Loucy (cell line): Measurements from ENCODE around the gene KRTAP1-3.
"Not testable (repeated sequence)": the region's sequence is repeated elsewhere in the genome, so short reads cannot be mapped to it uniquely, and the experiment has no call there.

Source experiments
- H2AFZ ChIP-seq: fragments of 200-600 bp; sonication (generic); 2 replicates; pipeline ENCODE4 v1.6.0; 2016; ENCODE audit warnings: antibody characterized with exemption, mild to moderate bottlenecking, low read length, moderate library complexity
- H3F3A ChIP-seq: fragments of 200-600 bp; 2 replicates; pipeline ENCODE4 v1.6.0; 2016; ENCODE audit warnings: antibody characterized with exemption, low read depth, mild to moderate bottlenecking
- H3K27me3 ChIP-seq: fragments of 200-600 bp; sonication (generic); 2 replicates; pipeline ENCODE4 v1.6.1; 2014; ENCODE audit warnings: low read length, mild to moderate bottlenecking; ENCODE audit not compliant: insufficient read depth, poor library complexity, severe bottlenecking
- H3K36me3 ChIP-seq: fragments of 200-600 bp; sonication (generic); 2 replicates; pipeline ENCODE4 v1.6.1; 2016; ENCODE audit warnings: low read length; ENCODE audit not compliant: insufficient read depth
- H3K4me1 ChIP-seq: fragments of 200-600 bp; sonication (generic); 2 replicates; pipeline ENCODE4 v1.5.1; 2014; ENCODE audit warnings: low read length, mild to moderate bottlenecking; ENCODE audit not compliant: insufficient read depth, poor library complexity, severe bottlenecking
- H3K4me2 ChIP-seq: fragments of 200-600 bp; sonication (generic); 2 replicates; pipeline ENCODE4 v1.6.0; 2014; ENCODE audit warnings: antibody characterized with exemption, low read length, low read depth, mild to moderate bottlenecking; ENCODE audit not compliant: poor library complexity, severe bottlenecking
- H3K4me3 ChIP-seq: fragments of 200-600 bp; sonication (generic); 2 replicates; pipeline ENCODE4 v1.5.1; 2014; ENCODE audit warnings: low read length, mild to moderate bottlenecking, mixed read lengths; ENCODE audit not compliant: poor library complexity, severe bottlenecking
- H3K79me2 ChIP-seq: fragments of 200-600 bp; sonication (generic); 2 replicates; pipeline ENCODE4 v1.6.1; 2014; ENCODE audit warnings: low read length; ENCODE audit not compliant: insufficient read depth
- H3K9ac ChIP-seq: fragments of 200-600 bp; sonication (generic); 2 replicates; pipeline ENCODE4 v1.6.0; 2014; ENCODE audit warnings: mild to moderate bottlenecking, low read depth, low read length, moderate library complexity; ENCODE audit not compliant: poor library complexity, severe bottlenecking
- H3K9me2 ChIP-seq: fragments of 200-600 bp; sonication (generic); replicated peaks from 2 replicates; pipeline ENCODE4 v1.6.1; 2016; ENCODE audit warnings: low read depth, low read length, mixed read lengths
- H3K9me3 ChIP-seq: fragments of 200-600 bp; sonication (generic); 2 replicates; pipeline ENCODE4 v1.6.1; 2014; ENCODE audit warnings: mild to moderate bottlenecking, antibody characterized with exemption, low read length, low read depth; ENCODE audit not compliant: insufficient read depth
- H4K20me1 ChIP-seq: fragments of 200-600 bp; sonication (generic); 2 replicates; pipeline ENCODE4 v1.6.0; 2014; ENCODE audit warnings: antibody characterized with exemption, low read length, mild to moderate bottlenecking; ENCODE audit not compliant: insufficient read depth, poor library complexity, severe bottlenecking
- EZH2phosphoT487 ChIP-seq: fragments of 200-600 bp; IDR thresholded peaks from 2 replicates; pipeline ENCODE4 v1.6.1; 2018; ENCODE audit warnings: antibody characterized with exemption, mild to moderate bottlenecking, moderate library complexity, borderline replicate concordance
- TF ChIP-seq, protein P1 (sequence below): fragments of 200-600 bp; sonication (generic); conservative IDR thresholded peaks from 2 replicates; pipeline ENCODE4 v1.5.1; 2014; ENCODE audit warnings: mild to moderate bottlenecking, antibody characterized with exemption, low read length

Gene KRTAP1-3

DNA sequence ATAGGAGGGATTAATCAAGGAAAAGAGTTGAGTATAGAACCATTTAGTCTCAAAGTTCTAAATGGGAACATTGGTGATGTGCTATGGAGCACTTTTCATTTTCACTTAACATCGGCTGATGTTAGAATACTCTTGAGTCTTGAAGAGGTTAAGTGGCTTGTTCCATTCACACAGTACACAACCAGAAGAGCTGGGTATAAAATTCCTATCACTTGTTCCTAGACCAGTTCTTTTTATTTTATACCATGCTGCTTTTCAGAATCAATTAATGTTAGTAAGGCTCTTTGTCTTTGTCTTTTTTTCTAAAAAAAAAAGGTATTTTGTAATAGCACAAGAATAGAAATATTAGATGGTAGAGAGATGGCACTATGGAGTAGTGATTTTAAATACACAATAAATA, 8.3 kb upstream of the KRTAP1-3 start:
- H2AFZ ChIP-seq: no peak overlapping the region
- H3K9me3 ChIP-seq: no peaks in the 10 kb centered on the region
- H3F3A ChIP-seq: 0 out of 2 replicates have a peak, but pooled peaks cover 6% of the 10 kb centered on the region
- H3K9ac ChIP-seq: no peak overlapping the region
- no peak overlapping the region for H3K4me2 ChIP-seq
- H3K9me2 ChIP-seq: no peaks in the 10 kb centered on the region
- H3K4me3 ChIP-seq: no peak overlapping the region
- no peaks in the 10 kb centered on the region for H3K36me3 ChIP-seq
- H4K20me1 ChIP-seq: no peaks in the 10 kb centered on the region
- H3K27me3 ChIP-seq: peaks cover 37% of the 10 kb centered on the region
- H3K79me2 ChIP-seq: no peaks in the 10 kb centered on the region
- H3K4me1 ChIP-seq: peaks cover 5% of the 10 kb centered on the region
- TF ChIP-seq, protein P1, sequence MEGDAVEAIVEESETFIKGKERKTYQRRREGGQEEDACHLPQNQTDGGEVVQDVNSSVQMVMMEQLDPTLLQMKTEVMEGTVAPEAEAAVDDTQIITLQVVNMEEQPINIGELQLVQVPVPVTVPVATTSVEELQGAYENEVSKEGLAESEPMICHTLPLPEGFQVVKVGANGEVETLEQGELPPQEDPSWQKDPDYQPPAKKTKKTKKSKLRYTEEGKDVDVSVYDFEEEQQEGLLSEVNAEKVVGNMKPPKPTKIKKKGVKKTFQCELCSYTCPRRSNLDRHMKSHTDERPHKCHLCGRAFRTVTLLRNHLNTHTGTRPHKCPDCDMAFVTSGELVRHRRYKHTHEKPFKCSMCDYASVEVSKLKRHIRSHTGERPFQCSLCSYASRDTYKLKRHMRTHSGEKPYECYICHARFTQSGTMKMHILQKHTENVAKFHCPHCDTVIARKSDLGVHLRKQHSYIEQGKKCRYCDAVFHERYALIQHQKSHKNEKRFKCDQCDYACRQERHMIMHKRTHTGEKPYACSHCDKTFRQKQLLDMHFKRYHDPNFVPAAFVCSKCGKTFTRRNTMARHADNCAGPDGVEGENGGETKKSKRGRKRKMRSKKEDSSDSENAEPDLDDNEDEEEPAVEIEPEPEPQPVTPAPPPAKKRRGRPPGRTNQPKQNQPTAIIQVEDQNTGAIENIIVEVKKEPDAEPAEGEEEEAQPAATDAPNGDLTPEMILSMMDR: no peak
- TF ChIP-seq EZH2phosphoT487: no peak

DNA sequence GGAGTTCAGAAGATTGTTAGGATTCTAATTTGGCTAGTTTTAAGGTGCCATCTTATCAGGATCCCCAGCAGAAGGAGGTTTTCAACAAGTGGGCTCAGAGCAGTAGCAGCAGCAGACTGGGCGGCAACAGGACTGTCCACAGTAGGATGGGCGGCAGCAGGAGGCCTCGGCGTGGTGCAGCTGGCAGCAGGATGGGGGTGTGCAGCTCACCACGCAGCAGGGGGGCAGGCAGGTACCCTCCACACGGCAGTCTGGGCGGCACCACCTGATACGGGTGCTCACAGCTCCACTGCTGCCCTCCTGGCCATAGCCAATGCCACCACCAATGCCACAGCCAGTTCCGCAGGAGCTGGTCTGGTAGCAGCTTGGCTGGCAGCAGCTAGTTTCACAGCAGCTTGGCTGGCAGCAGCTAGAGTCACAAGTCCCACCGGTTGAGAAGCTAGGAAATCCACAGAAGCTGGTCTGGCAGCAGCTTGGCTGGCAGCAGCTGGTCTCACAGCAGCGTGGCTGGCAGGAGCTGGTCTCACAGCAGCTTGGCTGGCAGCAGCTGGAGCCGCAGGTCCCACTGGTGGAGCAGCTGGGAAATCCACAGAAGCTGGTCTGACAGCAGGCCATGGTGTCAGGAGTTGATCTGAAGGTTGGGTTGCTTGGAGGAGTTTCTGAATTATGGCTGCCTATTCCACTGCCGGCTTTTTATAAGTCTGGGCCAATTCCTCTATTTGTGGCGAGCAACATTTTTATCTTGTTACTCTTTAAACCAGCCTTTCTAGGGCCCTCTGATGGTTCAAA, 6.3 kb upstream of the KRTAP1-3 start, which contains the start of gene KRTAP1-1:
Gene KRTAP1-1 (minus strand): TSS at position 668 of the 789 bp plus-strand sequence. CDS start 53 bp downstream, at position 615.
- not testable (repeated sequence) for H3K36me3 ChIP-seq, H3K4me2 ChIP-seq, H3K9me3 ChIP-seq, H3K9ac ChIP-seq, H2AFZ ChIP-seq, H3F3A ChIP-seq, H3K4me3 ChIP-seq, H3K4me1 ChIP-seq, H4K20me1 ChIP-seq, H3K9me2 ChIP-seq, H3K79me2 ChIP-seq
- H3K27me3 ChIP-seq: peaks cover 37% of the 10 kb centered on the region

DNA sequence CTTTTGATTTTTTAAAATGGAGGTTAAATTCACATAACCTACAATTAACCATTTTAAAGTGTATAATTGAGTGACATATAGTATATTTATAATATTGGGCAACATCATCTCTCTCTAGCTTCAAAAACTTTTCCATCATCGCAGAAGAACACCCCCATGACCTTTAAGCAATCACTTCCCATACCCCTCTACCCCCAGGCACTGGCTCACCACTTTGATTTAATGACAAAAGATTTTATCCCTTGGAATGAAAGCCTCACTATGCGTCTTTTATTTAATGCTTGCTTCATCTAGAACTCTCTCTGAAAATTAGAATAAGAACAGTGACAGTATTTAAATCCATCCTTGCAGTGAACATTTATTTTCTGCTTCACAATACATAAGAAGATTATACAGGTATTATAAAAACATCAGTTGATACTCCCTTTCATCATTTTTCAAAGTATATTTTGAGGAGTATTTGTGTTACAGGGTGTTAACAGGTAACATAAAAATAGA, 3.2 kb upstream of the KRTAP1-3 start:
- Histone ChIP-seq H3K9me2 (no peaks in the 10 kb centered on the region), H3K27me3 (peaks cover 32% of the 10 kb centered on the region), H3K36me3 (no peaks in the 10 kb centered on the region), H3F3A (no peaks in the 10 kb centered on the region), H3K4me2 (no peak overlapping the region), H3K79me2 (no peaks in the 10 kb centered on the region), H3K4me3 (no peak overlapping the region), H2AFZ (no peak overlapping the region), H3K9ac (no peak overlapping the region), H3K4me1 (no peaks in the 10 kb centered on the region), H4K20me1 (no peaks in the 10 kb centered on the region), H3K9me3 (no peaks in the 10 kb centered on the region)
- TF ChIP-seq, protein P1: no peak
- no peak for TF ChIP-seq EZH2phosphoT487
